Endothelial cell of umbilical vein (primary cell): Measurements from ENCODE around the gene MTERF1.
"Not testable (repeated sequence)": the region's sequence is repeated elsewhere in the genome, so short reads cannot be mapped to it uniquely, and the experiment has no call there.

Source experiments
- EZH2 ChIP-seq: IDR thresholded peaks from 2 replicates; pipeline ENCODE4 v1.6.1; 2012; ENCODE audit warnings: borderline replicate concordance, low read depth, mild to moderate bottlenecking, moderate library complexity, low read length, inconsistent platforms; ENCODE audit not compliant: severe bottlenecking
- FOS ChIP-seq: IDR thresholded peaks from 2 replicates; pipeline ENCODE4 v1.6.1; 2011; ENCODE audit warnings: mild to moderate bottlenecking, low read length, moderate library complexity, borderline replicate concordance; ENCODE audit not compliant: insufficient read depth
- JUN ChIP-seq: IDR thresholded peaks from 2 replicates; pipeline ENCODE4 v1.6.1; 2011; ENCODE audit warnings: borderline replicate concordance, low read depth; ENCODE audit not compliant: insufficient read length, insufficient read depth
- MYC ChIP-seq: IDR thresholded peaks from one replicate; pipeline ENCODE4 v1.6.1; 2011; ENCODE audit warnings: mild to moderate bottlenecking, low read depth, low read length
- POLR2A ChIP-seq: IDR thresholded peaks from 2 replicates; pipeline ENCODE4 v1.6.1; 2012; ENCODE audit warnings: low read depth, mild to moderate bottlenecking, control low read depth, low read length
- POLR2AphosphoS5 ChIP-seq: IDR thresholded peaks from 2 replicates; pipeline ENCODE4 v1.6.1; 2012; ENCODE audit warnings: low read depth, mild to moderate bottlenecking, control low read depth, low read length, moderate library complexity; ENCODE audit not compliant: insufficient read depth
- TF ChIP-seq, protein P1 (sequence below): IDR thresholded peaks from 2 replicates; pipeline ENCODE4 v1.6.1; 2011; ENCODE audit not compliant: insufficient read depth, insufficient read length
- TF ChIP-seq, protein P2 (sequence below), 2 donors: IDR thresholded peaks; 1 replicate in 1 of 2; 2 replicates in 1 of 2; pipeline ENCODE4 v1.5.1; 2011; ENCODE audit warnings: low read length in 2 of 2, mild to moderate bottlenecking in 2 of 2, moderate library complexity in 2 of 2, control low read depth in 1 of 2, inconsistent platforms in 1 of 2, low read depth in 1 of 2; ENCODE audit not compliant: insufficient read depth in 1 of 2; ENCODE audit errors: extremely low read depth in 1 of 2

GRCh38 chr7:91893699-91894098, 13.2 kb upstream of the MTERF1 start:
- TF ChIP-seq, protein P1, sequence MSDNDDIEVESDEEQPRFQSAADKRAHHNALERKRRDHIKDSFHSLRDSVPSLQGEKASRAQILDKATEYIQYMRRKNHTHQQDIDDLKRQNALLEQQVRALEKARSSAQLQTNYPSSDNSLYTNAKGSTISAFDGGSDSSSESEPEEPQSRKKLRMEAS, result not testable (repeated sequence)
- TF ChIP-seq POLR2A, POLR2AphosphoS5, EZH2, MYC, JUN, FOS: not testable (repeated sequence)
- TF ChIP-seq, protein P2, sequence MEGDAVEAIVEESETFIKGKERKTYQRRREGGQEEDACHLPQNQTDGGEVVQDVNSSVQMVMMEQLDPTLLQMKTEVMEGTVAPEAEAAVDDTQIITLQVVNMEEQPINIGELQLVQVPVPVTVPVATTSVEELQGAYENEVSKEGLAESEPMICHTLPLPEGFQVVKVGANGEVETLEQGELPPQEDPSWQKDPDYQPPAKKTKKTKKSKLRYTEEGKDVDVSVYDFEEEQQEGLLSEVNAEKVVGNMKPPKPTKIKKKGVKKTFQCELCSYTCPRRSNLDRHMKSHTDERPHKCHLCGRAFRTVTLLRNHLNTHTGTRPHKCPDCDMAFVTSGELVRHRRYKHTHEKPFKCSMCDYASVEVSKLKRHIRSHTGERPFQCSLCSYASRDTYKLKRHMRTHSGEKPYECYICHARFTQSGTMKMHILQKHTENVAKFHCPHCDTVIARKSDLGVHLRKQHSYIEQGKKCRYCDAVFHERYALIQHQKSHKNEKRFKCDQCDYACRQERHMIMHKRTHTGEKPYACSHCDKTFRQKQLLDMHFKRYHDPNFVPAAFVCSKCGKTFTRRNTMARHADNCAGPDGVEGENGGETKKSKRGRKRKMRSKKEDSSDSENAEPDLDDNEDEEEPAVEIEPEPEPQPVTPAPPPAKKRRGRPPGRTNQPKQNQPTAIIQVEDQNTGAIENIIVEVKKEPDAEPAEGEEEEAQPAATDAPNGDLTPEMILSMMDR (IDR thresholded peaks at IDR 0.05; ENCODE audit: extremely low read depth in 1 of 2, insufficient read depth in 1 of 2, low read depth in 1 of 2, low read length in 2 of 2), result not testable (repeated sequence)
